Putamen (tissue), 1 donor: Measurements from ENCODE around the gene PCK2.

Experiments
- DNase-seq: peaks from one replicate; pipeline ENCODE4 v3.0.0-alpha.2; 2016; ENCODE audit warnings: low spot score

Gene PCK2

GRCh38 chr14:24136684-24137528 is 42.8 kb downstream of the PCK2 start:
- DNase-seq = no peak

- no peak for DNase-seq
These were observed 43.7 kb downstream of the PCK2 start for GRCh38 chr14:24137529-24138395.

- no peak for DNase-seq
These were observed 44.5 kb downstream of the PCK2 start for GRCh38 chr14:24138396-24139271.

- DNase-seq = no peak
These were observed 45.3 kb downstream of the PCK2 start for GRCh38 chr14:24139272-24139934.

- DNase-seq = peak; percentile 99
These were observed 47.2 kb downstream of the PCK2 start, which contains the start of gene EMC9 for GRCh38 chr14:24141097-24141880. Gene EMC9, minus strand, starts transcription at chr14:24141591. Its CDS starts 287 bp downstream, at chr14:24141304.

GRCh38 chr14:24143511-24143910 is 49.4 kb downstream of the PCK2 start:
- DNase-seq = no peak

- DNase-seq = no peak
These were observed 50.3 kb downstream of the PCK2 start for GRCh38 chr14:24144451-24144850.

- DNase-seq = no peak
These were observed 51.1 kb downstream of the PCK2 start for GRCh38 chr14:24145219-24145618.

GRCh38 chr14:24145690-24146452 is 51.8 kb downstream of the PCK2 start:
- DNase-seq = no peak

- peak; percentile 83 for DNase-seq
These were observed 52.4 kb downstream of the PCK2 start, which contains the start of gene PSME2 for GRCh38 chr14:24146453-24146977. Gene PSME2, minus strand, starts transcription at chr14:24146610. Its CDS starts 29 bp downstream, at chr14:24146581.

- DNase-seq = peak; percentile 99
These were observed 53.1 kb downstream of the PCK2 start, which contains the start of gene RNF31 for GRCh38 chr14:24146978-24147760. Gene RNF31, plus strand, starts transcription at chr14:24147498. Its CDS starts 201 bp downstream, at chr14:24147699.

GRCh38 chr14:24147761-24148428 is 53.8 kb downstream of the PCK2 start:
- DNase-seq = no peak

- no peak for DNase-seq
These were observed 55.3 kb downstream of the PCK2 start for GRCh38 chr14:24149302-24149969.

GRCh38 chr14:24150061-24150460 is 56.0 kb downstream of the PCK2 start:
- DNase-seq = no peak

- no peak for DNase-seq
These were observed 56.5 kb downstream of the PCK2 start for GRCh38 chr14:24150567-24150966.

- DNase-seq = no peak
These were observed 56.9 kb downstream of the PCK2 start for GRCh38 chr14:24150993-24151392.

- no peak for DNase-seq
These were observed 57.4 kb downstream of the PCK2 start for GRCh38 chr14:24151404-24152080.
